ENCODE measurements around the gene PTPRG. TPM values are rescaled to one million over a fixed set of nuclear protein-coding genes. Genes with fewer than 3 reads are reported as not detected.
A peak's percentile ranks its signal among the peaks of the same experiment; 100 is the strongest.

The PTPRG gene
- total and polyA plus RNA-seq, 2 donors (not counting 1 experiment from before 2014, with no cell fraction given): 67.0 to 97.9 TPM

DNA sequence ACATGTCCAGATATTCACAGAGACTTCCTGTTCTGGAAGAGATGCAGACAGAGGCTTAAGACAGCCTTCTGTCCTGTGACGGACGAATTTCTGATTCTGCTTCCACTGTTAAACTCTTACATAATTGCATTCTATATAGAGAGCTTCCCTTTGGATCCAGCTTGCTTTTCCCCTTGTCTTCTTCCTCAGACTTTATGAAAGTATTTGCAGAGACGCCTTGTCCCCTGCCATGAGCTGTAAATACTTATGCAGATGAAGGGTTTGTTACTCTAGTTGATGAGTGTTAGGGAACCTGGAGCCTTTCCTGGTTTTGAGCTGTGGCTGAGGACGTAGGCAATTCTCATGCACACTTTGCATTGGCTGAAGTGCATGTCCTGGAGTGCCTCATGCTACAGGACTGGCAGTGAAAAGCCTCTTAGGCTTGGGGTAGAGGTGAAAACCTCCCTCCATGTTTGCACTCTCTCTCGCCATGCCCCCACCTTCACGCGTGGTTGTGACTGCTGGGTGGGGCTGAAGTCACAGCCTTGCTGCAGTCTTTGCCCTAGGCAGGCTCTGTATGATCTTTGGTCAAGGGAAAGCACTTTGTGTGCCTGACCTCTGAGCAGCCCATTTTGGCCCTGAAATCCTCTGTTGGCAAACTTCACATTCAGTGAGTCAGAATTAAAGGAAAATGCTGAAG is 286.6 kb downstream of the PTPRG start:
- H3K9me3 ChIP-seq (ENCODE audit: control insufficient read depth, insufficient read depth, low read depth, low read length): no peaks in the 10 kb centered on the region
- no peak overlapping the region for H2AFZ ChIP-seq (ENCODE audit: low read length)
- no peak overlapping the region for H3K9ac ChIP-seq (ENCODE audit: insufficient read depth, low read length)
- H3K27me3 ChIP-seq (ENCODE audit: control insufficient read depth, insufficient read depth, low read length): no peaks in the 10 kb centered on the region
- no peaks in the 10 kb centered on the region for H3K79me2 ChIP-seq (ENCODE audit: control insufficient read depth, insufficient read depth, low read length)
- no peak for TF ChIP-seq EZH2 (IDR thresholded peaks at IDR 0.05; ENCODE audit: low read length, missing control alignments)
- TF ChIP-seq CTCF (conservative IDR thresholded peaks at IDR 0.05 in 1 of 2, IDR thresholded peaks at IDR 0.05 in 1 of 2; ENCODE audit: low read depth in 1 of 2, low read length in 2 of 2): no peak
- peak overlapping the region in 2 of 4 experiments; percentile 11 to 12 for H3K4me3 ChIP-seq (replicated peaks in 1 of 4; ENCODE audit: control extremely low read depth in 1 of 4, insufficient read depth in 1 of 4, low read depth in 3 of 4, low read length in 4 of 4)
- H3K4me2 ChIP-seq (ENCODE audit: extremely low read depth, insufficient read depth, low read length): peak overlapping the region; percentile 72
- no peak overlapping the region for H3K27ac ChIP-seq (ENCODE audit: insufficient read depth, low read length)
- no peaks in the 10 kb centered on the region for H4K20me1 ChIP-seq (ENCODE audit: control insufficient read depth, extremely low read depth, insufficient read depth, low read length)
- peak; percentile 17 to 85 for DNase-seq (ENCODE audit: low read depth in 2 of 2)
- no peaks in the 10 kb centered on the region for H3K36me3 ChIP-seq (ENCODE audit: control insufficient read depth, insufficient read depth, low read length)
- H3K4me1 ChIP-seq (ENCODE audit: control insufficient read depth, extremely low read depth, insufficient read depth, low read length): peaks cover 15% of the 10 kb centered on the region

- DNase-seq (ENCODE audit: low read depth in 2 of 2): peak; percentile 73 to 98
- Histone ChIP-seq H3K27me3 (ENCODE audit: control insufficient read depth, insufficient read depth, low read length) (no peaks in the 10 kb centered on the region), H2AFZ (ENCODE audit: low read length) (no peak overlapping the region), H3K9me3 (ENCODE audit: control insufficient read depth, insufficient read depth, low read depth, low read length) (no peaks in the 10 kb centered on the region), H3K4me3 (replicated peaks in 1 of 4; ENCODE audit: control extremely low read depth in 1 of 4, insufficient read depth in 1 of 4, low read depth in 3 of 4, low read length in 4 of 4) (peak overlapping the region in 2 of 4 experiments; percentile 6 to 12), H3K27ac (ENCODE audit: insufficient read depth, low read length) (peak overlapping the region; percentile 39), H3K9ac (ENCODE audit: insufficient read depth, low read length) (no peak overlapping the region), H3K4me2 (ENCODE audit: extremely low read depth, insufficient read depth, low read length) (peak overlapping the region; percentile 72), H3K4me1 (ENCODE audit: control insufficient read depth, extremely low read depth, insufficient read depth, low read length) (peaks cover 17% of the 10 kb centered on the region), H3K79me2 (ENCODE audit: control insufficient read depth, insufficient read depth, low read length) (no peaks in the 10 kb centered on the region), H3K36me3 (ENCODE audit: control insufficient read depth, insufficient read depth, low read length) (no peaks in the 10 kb centered on the region), H4K20me1 (ENCODE audit: control insufficient read depth, extremely low read depth, insufficient read depth, low read length) (no peaks in the 10 kb centered on the region)
- TF ChIP-seq CTCF (conservative IDR thresholded peaks at IDR 0.05 in 1 of 2, IDR thresholded peaks at IDR 0.05 in 1 of 2; ENCODE audit: low read depth in 1 of 2, low read length in 2 of 2): no peak
- no peak for TF ChIP-seq EZH2 (IDR thresholded peaks at IDR 0.05; ENCODE audit: low read length, missing control alignments)
These were observed 287.5 kb downstream of the PTPRG start for GRCh38 chr3:61848885-61849284.

DNA sequence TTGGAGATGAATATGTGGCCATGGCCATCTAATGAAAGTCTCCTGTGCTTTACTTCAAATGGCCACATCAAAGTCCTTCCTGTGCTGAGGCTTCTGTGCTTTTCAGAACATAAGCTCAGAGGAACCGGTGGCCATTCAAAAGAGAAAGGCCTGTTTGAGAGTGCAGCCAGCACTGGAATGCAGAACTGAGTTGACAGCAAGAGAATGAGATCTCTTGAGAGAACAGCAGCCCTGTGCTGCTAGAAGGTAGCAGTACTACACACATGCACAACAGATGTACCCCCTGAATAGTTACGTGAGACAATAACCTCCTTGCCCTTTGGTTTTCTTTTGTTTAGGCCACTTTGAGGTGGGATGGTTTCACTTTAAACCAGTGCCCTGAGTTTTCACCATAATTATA is 292.5 kb downstream of the PTPRG start:
- H2AFZ ChIP-seq (ENCODE audit: low read length): no peak overlapping the region
- H3K4me3 ChIP-seq (replicated peaks in 1 of 4; ENCODE audit: control extremely low read depth in 1 of 4, insufficient read depth in 1 of 4, low read depth in 3 of 4, low read length in 4 of 4): no peak overlapping the region
- H3K4me1 ChIP-seq (ENCODE audit: control insufficient read depth, extremely low read depth, insufficient read depth, low read length): peaks cover 6% of the 10 kb centered on the region
- H3K4me2 ChIP-seq (ENCODE audit: extremely low read depth, insufficient read depth, low read length): no peak overlapping the region
- no peaks in the 10 kb centered on the region for H3K79me2 ChIP-seq (ENCODE audit: control insufficient read depth, insufficient read depth, low read length)
- no peak for DNase-seq (ENCODE audit: low read depth in 2 of 2)
- no peaks in the 10 kb centered on the region for H3K9me3 ChIP-seq (ENCODE audit: control insufficient read depth, insufficient read depth, low read depth, low read length)
- TF ChIP-seq CTCF (conservative IDR thresholded peaks at IDR 0.05 in 1 of 2, IDR thresholded peaks at IDR 0.05 in 1 of 2; ENCODE audit: low read depth in 1 of 2, low read length in 2 of 2) (no peak), EZH2 (IDR thresholded peaks at IDR 0.05; ENCODE audit: low read length, missing control alignments) (no peak)
- H3K9ac ChIP-seq (ENCODE audit: insufficient read depth, low read length): no peak overlapping the region
- no peak overlapping the region for H3K27ac ChIP-seq (ENCODE audit: insufficient read depth, low read length)
- H3K36me3 ChIP-seq (ENCODE audit: control insufficient read depth, insufficient read depth, low read length): no peaks in the 10 kb centered on the region
- H4K20me1 ChIP-seq (ENCODE audit: control insufficient read depth, extremely low read depth, insufficient read depth, low read length): no peaks in the 10 kb centered on the region
- H3K27me3 ChIP-seq (ENCODE audit: control insufficient read depth, insufficient read depth, low read length): no peaks in the 10 kb centered on the region
